ENCODE measurements around the gene CDC42BPG.
A peak's percentile ranks its signal among the peaks of the same experiment; 100 is the strongest.

DNA sequence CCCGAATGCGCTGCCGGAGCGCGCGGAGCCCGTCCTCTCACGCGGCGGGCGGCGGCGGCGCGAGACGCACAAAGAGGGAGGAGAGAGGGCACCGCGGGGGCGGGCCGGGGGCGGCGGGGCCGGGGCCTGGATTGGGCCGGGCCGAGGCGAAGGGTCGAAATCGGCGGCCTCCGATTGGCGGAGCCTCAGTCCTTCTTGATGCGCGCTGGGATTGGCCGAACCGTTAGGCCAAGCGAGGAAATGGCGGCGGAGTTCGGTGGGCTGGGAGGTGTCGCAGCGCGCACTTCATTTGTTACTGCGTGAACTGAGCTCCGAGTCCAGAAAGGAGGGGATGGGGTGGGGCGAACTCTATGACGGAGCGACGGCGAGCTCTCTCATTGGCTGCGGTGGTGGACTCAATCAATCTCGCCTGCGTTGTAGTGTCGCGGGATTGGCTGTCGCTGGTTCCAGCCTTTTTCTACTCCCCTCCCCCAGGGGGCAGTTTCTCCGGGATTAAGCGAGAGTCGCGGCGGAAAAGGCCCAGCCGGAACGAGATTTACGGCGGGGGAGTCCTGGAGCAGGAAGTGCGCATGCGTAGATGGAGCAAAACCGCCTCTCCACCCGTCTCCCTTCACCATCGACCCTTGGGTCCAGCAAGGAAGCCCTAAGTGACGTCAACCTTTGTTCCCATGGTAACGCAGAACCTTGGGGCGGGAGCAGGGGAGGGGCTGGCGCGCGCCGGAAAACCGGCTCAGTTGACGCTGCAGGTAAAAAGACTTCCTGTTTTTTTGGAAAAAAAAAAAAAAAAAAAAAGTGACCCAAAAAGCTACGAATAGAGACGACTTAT lies 65.8 kb downstream of the CDC42BPG start, which contains the start of gene SF1:
- TF ChIP-seq, protein P1, sequence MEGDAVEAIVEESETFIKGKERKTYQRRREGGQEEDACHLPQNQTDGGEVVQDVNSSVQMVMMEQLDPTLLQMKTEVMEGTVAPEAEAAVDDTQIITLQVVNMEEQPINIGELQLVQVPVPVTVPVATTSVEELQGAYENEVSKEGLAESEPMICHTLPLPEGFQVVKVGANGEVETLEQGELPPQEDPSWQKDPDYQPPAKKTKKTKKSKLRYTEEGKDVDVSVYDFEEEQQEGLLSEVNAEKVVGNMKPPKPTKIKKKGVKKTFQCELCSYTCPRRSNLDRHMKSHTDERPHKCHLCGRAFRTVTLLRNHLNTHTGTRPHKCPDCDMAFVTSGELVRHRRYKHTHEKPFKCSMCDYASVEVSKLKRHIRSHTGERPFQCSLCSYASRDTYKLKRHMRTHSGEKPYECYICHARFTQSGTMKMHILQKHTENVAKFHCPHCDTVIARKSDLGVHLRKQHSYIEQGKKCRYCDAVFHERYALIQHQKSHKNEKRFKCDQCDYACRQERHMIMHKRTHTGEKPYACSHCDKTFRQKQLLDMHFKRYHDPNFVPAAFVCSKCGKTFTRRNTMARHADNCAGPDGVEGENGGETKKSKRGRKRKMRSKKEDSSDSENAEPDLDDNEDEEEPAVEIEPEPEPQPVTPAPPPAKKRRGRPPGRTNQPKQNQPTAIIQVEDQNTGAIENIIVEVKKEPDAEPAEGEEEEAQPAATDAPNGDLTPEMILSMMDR (IDR thresholded peaks at IDR 0.05) = peak in 1 of 3 experiments; percentile 6
- TF ChIP-seq POLR2AphosphoS5 (IDR thresholded peaks at IDR 0.05) (peak; percentile 92 to 99), POLR2A (IDR thresholded peaks at IDR 0.05; ENCODE audit: low read depth) (peak; percentile 65), EP300 (IDR thresholded peaks at IDR 0.05) (no peak)

Measured in esophagus muscularis mucosa (tissue), 4 donors.